ENCODE measurements around the gene PLA2G4C.

The PLA2G4C gene

GRCh38 chr19:48051335-48052033 lies 59.1 kb downstream of the PLA2G4C start:
- DNase-seq = no peak

GRCh38 chr19:48044561-48044960 lies 66.1 kb downstream of the PLA2G4C start:
- DNase-seq = no peak

GRCh38 chr19:48043675-48044258 lies 66.8 kb downstream of the PLA2G4C start, which contains the start of gene CABP5:
TSS of gene CABP5 (minus strand) at chr19:48044079. CDS start at chr19:48043922, 157 bp downstream.
- DNase-seq = no peak

- no peak for DNase-seq
Observed at GRCh38 chr19:48041877-48042580, 68.6 kb downstream of the PLA2G4C start.

- DNase-seq = no peak
Observed at GRCh38 chr19:48036765-48037164, 73.9 kb downstream of the PLA2G4C start.

- no peak for DNase-seq
Observed at GRCh38 chr19:48033604-48034003, 77.0 kb downstream of the PLA2G4C start.

- DNase-seq = no peak
Observed at GRCh38 chr19:48030073-48030472, 80.5 kb downstream of the PLA2G4C start.

GRCh38 chr19:48029431-48029830 lies 81.2 kb downstream of the PLA2G4C start:
- DNase-seq = no peak

- no peak for DNase-seq
Observed at GRCh38 chr19:48025480-48025879, 85.1 kb downstream of the PLA2G4C start.

GRCh38 chr19:48023518-48023917 lies 87.1 kb downstream of the PLA2G4C start:
- DNase-seq = no peak

GRCh38 chr19:48023011-48023410 lies 87.6 kb downstream of the PLA2G4C start:
- DNase-seq = no peak

GRCh38 chr19:48020686-48021085 lies 89.9 kb downstream of the PLA2G4C start:
- no peak for DNase-seq

- DNase-seq = no peak
Observed at GRCh38 chr19:48010932-48011758, 99.5 kb downstream of the PLA2G4C start.

GRCh38 chr19:48006762-48007161 lies 103.9 kb downstream of the PLA2G4C start:
- DNase-seq = no peak

- DNase-seq = no peak
Observed at GRCh38 chr19:48004236-48004635, 106.4 kb downstream of the PLA2G4C start.

GRCh38 chr19:48000846-48001245 lies 109.8 kb downstream of the PLA2G4C start:
- no peak for DNase-seq

- no peak for DNase-seq
Observed at GRCh38 chr19:47998800-47999199, 111.8 kb downstream of the PLA2G4C start.
